Measurements from ENCODE around the gene TMEM164.

DNA sequence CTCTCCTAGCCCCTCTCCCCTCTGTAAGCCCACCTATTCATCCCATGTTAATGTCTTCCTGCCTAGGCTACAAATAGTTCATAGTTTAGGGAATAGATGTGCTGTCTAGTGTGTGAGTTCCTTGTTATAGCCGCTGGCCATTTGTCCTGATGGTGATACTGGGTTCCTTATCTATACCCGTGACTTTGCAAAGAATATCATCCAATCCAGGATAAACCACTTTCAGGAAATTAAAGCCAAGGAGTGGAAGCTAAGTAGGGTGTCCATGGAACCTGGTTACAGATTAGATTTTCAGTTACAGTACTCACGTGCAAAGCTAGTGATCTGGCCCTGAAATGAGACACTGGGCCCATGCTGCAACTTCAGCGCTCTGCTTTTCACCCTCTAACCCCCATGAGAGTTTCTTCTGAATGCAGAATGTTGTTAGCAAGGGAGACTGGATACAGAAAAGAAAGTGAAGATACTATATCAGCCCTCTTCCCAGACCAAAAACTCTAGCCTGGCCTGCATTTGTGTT is 111.4 kb downstream of the TMEM164 start:
- no peak for TF ChIP-seq SPI1 (IDR thresholded peaks at IDR 0.05; ENCODE audit: borderline replicate concordance, low read depth)
- TF ChIP-seq, protein P1, sequence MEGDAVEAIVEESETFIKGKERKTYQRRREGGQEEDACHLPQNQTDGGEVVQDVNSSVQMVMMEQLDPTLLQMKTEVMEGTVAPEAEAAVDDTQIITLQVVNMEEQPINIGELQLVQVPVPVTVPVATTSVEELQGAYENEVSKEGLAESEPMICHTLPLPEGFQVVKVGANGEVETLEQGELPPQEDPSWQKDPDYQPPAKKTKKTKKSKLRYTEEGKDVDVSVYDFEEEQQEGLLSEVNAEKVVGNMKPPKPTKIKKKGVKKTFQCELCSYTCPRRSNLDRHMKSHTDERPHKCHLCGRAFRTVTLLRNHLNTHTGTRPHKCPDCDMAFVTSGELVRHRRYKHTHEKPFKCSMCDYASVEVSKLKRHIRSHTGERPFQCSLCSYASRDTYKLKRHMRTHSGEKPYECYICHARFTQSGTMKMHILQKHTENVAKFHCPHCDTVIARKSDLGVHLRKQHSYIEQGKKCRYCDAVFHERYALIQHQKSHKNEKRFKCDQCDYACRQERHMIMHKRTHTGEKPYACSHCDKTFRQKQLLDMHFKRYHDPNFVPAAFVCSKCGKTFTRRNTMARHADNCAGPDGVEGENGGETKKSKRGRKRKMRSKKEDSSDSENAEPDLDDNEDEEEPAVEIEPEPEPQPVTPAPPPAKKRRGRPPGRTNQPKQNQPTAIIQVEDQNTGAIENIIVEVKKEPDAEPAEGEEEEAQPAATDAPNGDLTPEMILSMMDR (IDR thresholded peaks at IDR 0.05; ENCODE audit: insufficient read depth, low read length) = no peak
